ENCODE measurements around the gene METTL21A. TPM values are rescaled to one million over a fixed set of nuclear protein-coding genes. Genes with fewer than 3 reads are reported as not detected.

Gene METTL21A
- total and polyA plus RNA-seq, 2 experiments from 2014 or later = 86.0 to 118 TPM

DNA sequence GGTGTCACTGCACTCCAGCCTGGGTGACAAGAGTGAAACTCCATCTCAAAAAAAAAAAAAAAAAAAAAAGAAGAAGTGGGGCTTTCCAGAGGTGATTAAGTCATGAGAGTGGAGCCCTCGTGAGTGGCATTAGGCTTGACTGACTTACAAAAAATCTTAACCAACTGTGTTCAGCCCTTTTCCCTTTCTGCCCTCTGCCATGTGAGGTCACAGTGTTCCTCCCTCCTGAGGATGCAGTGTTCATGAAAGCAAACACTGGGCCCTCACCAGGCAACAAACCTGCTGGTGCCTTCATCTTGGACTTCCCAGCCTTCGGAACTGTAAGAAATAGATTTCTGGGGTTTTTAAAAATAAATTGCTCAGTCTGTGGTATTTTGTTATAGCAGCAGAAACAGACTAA lies 37.0 kb upstream of the METTL21A start:
- no peaks in the 10 kb centered on the region for H3K79me2 ChIP-seq (replicated peaks; ENCODE audit: insufficient read depth)
- H3K27me3 ChIP-seq (ENCODE audit: insufficient read depth) = no peaks in the 10 kb centered on the region
- DNase-seq (ENCODE audit: low spot score) (no peak), ATAC-seq (no peak)
- H3K36me3 ChIP-seq (ENCODE audit: insufficient read depth) = no peaks in the 10 kb centered on the region
- Mint-ChIP-seq H3K27me3 (ENCODE audit: insufficient read depth, low read depth, poor library complexity) (peaks cover 7% of the 10 kb centered on the region), H3K36me3 (ENCODE audit: low read depth) (no peaks in the 10 kb centered on the region), H3K4me1 (peaks cover 9% of the 10 kb centered on the region; the same call in 1 of the 3 replicates), H3K27ac (no peak overlapping the region), H3K4me3 (no peak overlapping the region), H3K9me3 (no peaks in the 10 kb centered on the region)
- H3F3A ChIP-seq (replicated peaks; ENCODE audit: low read depth) = no peaks in the 10 kb centered on the region
- no peak overlapping the region for H3K4me2 ChIP-seq
- TF ChIP-seq, protein P1, sequence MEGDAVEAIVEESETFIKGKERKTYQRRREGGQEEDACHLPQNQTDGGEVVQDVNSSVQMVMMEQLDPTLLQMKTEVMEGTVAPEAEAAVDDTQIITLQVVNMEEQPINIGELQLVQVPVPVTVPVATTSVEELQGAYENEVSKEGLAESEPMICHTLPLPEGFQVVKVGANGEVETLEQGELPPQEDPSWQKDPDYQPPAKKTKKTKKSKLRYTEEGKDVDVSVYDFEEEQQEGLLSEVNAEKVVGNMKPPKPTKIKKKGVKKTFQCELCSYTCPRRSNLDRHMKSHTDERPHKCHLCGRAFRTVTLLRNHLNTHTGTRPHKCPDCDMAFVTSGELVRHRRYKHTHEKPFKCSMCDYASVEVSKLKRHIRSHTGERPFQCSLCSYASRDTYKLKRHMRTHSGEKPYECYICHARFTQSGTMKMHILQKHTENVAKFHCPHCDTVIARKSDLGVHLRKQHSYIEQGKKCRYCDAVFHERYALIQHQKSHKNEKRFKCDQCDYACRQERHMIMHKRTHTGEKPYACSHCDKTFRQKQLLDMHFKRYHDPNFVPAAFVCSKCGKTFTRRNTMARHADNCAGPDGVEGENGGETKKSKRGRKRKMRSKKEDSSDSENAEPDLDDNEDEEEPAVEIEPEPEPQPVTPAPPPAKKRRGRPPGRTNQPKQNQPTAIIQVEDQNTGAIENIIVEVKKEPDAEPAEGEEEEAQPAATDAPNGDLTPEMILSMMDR (conservative IDR thresholded peaks at IDR 0.05; ENCODE audit: low read depth in 2 of 2) = no peak
- TF ChIP-seq, protein P2, sequence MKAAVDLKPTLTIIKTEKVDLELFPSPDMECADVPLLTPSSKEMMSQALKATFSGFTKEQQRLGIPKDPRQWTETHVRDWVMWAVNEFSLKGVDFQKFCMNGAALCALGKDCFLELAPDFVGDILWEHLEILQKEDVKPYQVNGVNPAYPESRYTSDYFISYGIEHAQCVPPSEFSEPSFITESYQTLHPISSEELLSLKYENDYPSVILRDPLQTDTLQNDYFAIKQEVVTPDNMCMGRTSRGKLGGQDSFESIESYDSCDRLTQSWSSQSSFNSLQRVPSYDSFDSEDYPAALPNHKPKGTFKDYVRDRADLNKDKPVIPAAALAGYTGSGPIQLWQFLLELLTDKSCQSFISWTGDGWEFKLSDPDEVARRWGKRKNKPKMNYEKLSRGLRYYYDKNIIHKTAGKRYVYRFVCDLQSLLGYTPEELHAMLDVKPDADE (IDR thresholded peaks at IDR 0.05) = no peak
- TF ChIP-seq, protein P3, sequence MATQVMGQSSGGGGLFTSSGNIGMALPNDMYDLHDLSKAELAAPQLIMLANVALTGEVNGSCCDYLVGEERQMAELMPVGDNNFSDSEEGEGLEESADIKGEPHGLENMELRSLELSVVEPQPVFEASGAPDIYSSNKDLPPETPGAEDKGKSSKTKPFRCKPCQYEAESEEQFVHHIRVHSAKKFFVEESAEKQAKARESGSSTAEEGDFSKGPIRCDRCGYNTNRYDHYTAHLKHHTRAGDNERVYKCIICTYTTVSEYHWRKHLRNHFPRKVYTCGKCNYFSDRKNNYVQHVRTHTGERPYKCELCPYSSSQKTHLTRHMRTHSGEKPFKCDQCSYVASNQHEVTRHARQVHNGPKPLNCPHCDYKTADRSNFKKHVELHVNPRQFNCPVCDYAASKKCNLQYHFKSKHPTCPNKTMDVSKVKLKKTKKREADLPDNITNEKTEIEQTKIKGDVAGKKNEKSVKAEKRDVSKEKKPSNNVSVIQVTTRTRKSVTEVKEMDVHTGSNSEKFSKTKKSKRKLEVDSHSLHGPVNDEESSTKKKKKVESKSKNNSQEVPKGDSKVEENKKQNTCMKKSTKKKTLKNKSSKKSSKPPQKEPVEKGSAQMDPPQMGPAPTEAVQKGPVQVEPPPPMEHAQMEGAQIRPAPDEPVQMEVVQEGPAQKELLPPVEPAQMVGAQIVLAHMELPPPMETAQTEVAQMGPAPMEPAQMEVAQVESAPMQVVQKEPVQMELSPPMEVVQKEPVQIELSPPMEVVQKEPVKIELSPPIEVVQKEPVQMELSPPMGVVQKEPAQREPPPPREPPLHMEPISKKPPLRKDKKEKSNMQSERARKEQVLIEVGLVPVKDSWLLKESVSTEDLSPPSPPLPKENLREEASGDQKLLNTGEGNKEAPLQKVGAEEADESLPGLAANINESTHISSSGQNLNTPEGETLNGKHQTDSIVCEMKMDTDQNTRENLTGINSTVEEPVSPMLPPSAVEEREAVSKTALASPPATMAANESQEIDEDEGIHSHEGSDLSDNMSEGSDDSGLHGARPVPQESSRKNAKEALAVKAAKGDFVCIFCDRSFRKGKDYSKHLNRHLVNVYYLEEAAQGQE (IDR thresholded peaks at IDR 0.05; ENCODE audit: unreplicated experiment) = no peak
- TF ChIP-seq JUNB (IDR thresholded peaks at IDR 0.05; ENCODE audit: unreplicated experiment) (no peak), EZH2phosphoT487 (IDR thresholded peaks at IDR 0.05; ENCODE audit: unreplicated experiment) (no peak), POLR2AphosphoS5 (IDR thresholded peaks at IDR 0.05; ENCODE audit: low read depth) (no peak), STAT1 (IDR thresholded peaks at IDR 0.05; ENCODE audit: unreplicated experiment) (no peak), ZNF331 (CRISPR knock-in tag; IDR thresholded peaks at IDR 0.05; ENCODE audit: low read depth) (no peak), NANOG (IDR thresholded peaks at IDR 0.05; ENCODE audit: borderline replicate concordance) (no peak), ZNF114 (CRISPR knock-in tag; IDR thresholded peaks at IDR 0.05) (no peak), EZH2 (IDR thresholded peaks at IDR 0.05; ENCODE audit: low read depth, unreplicated experiment) (no peak), CREB1 (CRISPR knock-in tag; IDR thresholded peaks at IDR 0.05; ENCODE audit: low read depth) (no peak)
- TF ChIP-seq, protein P4, sequence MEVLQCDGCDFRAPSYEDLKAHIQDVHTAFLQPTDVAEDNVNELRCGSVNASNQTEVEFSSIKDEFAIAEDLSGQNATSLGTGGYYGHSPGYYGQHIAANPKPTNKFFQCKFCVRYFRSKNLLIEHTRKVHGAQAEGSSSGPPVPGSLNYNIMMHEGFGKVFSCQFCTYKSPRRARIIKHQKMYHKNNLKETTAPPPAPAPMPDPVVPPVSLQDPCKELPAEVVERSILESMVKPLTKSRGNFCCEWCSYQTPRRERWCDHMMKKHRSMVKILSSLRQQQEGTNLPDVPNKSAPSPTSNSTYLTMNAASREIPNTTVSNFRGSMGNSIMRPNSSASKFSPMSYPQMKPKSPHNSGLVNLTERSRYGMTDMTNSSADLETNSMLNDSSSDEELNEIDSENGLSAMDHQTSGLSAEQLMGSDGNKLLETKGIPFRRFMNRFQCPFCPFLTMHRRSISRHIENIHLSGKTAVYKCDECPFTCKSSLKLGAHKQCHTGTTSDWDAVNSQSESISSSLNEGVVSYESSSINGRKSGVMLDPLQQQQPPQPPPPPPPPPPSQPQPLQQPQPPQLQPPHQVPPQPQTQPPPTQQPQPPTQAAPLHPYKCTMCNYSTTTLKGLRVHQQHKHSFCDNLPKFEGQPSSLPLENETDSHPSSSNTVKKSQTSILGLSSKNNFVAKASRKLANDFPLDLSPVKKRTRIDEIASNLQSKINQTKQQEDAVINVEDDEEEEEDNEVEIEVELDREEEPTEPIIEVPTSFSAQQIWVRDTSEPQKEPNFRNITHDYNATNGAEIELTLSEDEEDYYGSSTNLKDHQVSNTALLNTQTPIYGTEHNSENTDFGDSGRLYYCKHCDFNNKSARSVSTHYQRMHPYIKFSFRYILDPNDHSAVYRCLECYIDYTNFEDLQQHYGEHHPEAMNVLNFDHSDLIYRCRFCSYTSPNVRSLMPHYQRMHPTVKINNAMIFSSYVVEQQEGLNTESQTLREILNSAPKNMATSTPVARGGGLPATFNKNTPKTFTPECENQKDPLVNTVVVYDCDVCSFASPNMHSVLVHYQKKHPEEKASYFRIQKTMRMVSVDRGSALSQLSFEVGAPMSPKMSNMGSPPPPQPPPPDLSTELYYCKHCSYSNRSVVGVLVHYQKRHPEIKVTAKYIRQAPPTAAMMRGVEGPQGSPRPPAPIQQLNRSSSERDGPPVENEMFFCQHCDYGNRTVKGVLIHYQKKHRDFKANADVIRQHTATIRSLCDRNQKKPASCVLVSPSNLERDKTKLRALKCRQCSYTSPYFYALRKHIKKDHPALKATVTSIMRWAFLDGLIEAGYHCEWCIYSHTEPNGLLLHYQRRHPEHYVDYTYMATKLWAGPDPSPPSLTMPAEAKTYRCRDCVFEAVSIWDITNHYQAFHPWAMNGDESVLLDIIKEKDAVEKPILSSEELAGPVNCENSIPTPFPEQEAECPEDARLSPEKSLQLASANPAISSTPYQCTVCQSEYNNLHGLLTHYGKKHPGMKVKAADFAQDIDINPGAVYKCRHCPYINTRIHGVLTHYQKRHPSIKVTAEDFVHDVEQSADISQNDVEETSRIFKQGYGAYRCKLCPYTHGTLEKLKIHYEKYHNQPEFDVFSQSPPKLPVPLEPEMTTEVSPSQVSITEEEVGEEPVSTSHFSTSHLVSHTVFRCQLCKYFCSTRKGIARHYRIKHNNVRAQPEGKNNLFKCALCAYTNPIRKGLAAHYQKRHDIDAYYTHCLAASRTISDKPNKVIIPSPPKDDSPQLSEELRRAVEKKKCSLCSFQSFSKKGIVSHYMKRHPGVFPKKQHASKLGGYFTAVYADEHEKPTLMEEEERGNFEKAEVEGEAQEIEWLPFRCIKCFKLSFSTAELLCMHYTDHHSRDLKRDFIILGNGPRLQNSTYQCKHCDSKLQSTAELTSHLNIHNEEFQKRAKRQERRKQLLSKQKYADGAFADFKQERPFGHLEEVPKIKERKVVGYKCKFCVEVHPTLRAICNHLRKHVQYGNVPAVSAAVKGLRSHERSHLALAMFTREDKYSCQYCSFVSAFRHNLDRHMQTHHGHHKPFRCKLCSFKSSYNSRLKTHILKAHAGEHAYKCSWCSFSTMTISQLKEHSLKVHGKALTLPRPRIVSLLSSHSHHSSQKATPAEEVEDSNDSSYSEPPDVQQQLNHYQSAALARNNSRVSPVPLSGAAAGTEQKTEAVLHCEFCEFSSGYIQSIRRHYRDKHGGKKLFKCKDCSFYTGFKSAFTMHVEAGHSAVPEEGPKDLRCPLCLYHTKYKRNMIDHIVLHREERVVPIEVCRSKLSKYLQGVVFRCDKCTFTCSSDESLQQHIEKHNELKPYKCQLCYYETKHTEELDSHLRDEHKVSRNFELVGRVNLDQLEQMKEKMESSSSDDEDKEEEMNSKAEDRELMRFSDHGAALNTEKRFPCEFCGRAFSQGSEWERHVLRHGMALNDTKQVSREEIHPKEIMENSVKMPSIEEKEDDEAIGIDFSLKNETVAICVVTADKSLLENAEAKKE (CRISPR knock-in tag; IDR thresholded peaks at IDR 0.05) = no peak
- H3K27ac ChIP-seq (ENCODE audit: low read depth) = no peak overlapping the region
- no peak overlapping the region for H3K4me3 ChIP-seq
- no peaks in the 10 kb centered on the region for H4K20me1 ChIP-seq (replicated peaks; ENCODE audit: insufficient read depth)
- H3K4me1 ChIP-seq (ENCODE audit: insufficient read depth) = 0 out of 2 replicates have a peak, but pooled peaks cover 3% of the 10 kb centered on the region
- no peaks in the 10 kb centered on the region; the same call in 1 of the 2 replicates for H3K9me2 ChIP-seq (ENCODE audit: insufficient read depth)
- no peak overlapping the region for H2AFZ ChIP-seq
